DND-41 (cell line): ENCODE results near the gene P2RY8.

Experiments used
- ATAC-seq: fragments of 200-7000 bp; cut with Tn5 transposase; 3 replicates; pipeline ENCODE4 v1.9.1; 2021; ENCODE audit warnings: low read depth; ENCODE audit not compliant: insufficient read depth
- DNase-seq: peaks from one replicate; pipeline ENCODE4 v3.0.0-alpha.2; 2020
- H2AFZ ChIP-seq: 2 replicates; pipeline ENCODE4 v1.6.0; 2012; ENCODE audit warnings: low read depth, low read length
- H3K27ac ChIP-seq: 2 replicates; pipeline ENCODE4 v1.5.1; 2012; ENCODE audit warnings: low read length, inconsistent platforms
- H3K27me3 ChIP-seq: fragments of 200-600 bp; sonication (generic); 2 replicates; pipeline ENCODE4 v1.6.0; 2012; ENCODE audit warnings: low read length, mild to moderate bottlenecking, inconsistent platforms; ENCODE audit not compliant: insufficient read depth, poor library complexity
- H3K36me3 ChIP-seq: 2 replicates; pipeline ENCODE4 v1.5.1; 2012; ENCODE audit warnings: low read length, inconsistent platforms; ENCODE audit not compliant: insufficient read depth
- H3K4me1 ChIP-seq: 2 replicates; pipeline ENCODE4 v1.5.1; 2012; ENCODE audit warnings: mild to moderate bottlenecking, low read length; ENCODE audit not compliant: insufficient read depth
- H3K4me2 ChIP-seq: 2 replicates; pipeline ENCODE4 v1.6.0; 2012; ENCODE audit warnings: mild to moderate bottlenecking, moderate library complexity, low read length, inconsistent platforms; ENCODE audit not compliant: insufficient read depth
- H3K4me3 ChIP-seq, 2 experiments: fragments of 200-600 bp in 1 of 2; shearing (Covaris generic) in 1 of 2; 2 replicates each; pipeline ENCODE4 v1.5.1; 2012 to 2016; ENCODE audit warnings: inconsistent platforms in 2 of 2, low read length in 2 of 2, mild to moderate bottlenecking in 2 of 2, low read depth in 1 of 2, moderate library complexity in 1 of 2
- H3K79me2 ChIP-seq: 2 replicates; pipeline ENCODE4 v1.6.0; 2012; ENCODE audit warnings: low read length, inconsistent platforms; ENCODE audit not compliant: insufficient read depth
- H3K9ac ChIP-seq: 2 replicates; pipeline ENCODE4 v1.6.0; 2012; ENCODE audit warnings: low read depth, mild to moderate bottlenecking, inconsistent platforms, low read length, moderate library complexity
- H3K9me3 ChIP-seq: 2 replicates; pipeline ENCODE4 v1.5.1; 2012; ENCODE audit warnings: low read length, moderate library complexity, mild to moderate bottlenecking, inconsistent platforms; ENCODE audit not compliant: insufficient read depth, severe bottlenecking
- H4K20me1 ChIP-seq: 2 replicates; pipeline ENCODE4 v1.6.0; 2012; ENCODE audit warnings: low read length; ENCODE audit not compliant: insufficient read depth
- CTCF ChIP-seq: IDR thresholded peaks from 2 replicates; pipeline ENCODE4 v1.5.1; 2012; ENCODE audit warnings: borderline replicate concordance, low read length, moderate library complexity, mild to moderate bottlenecking; ENCODE audit not compliant: poor library complexity, severe bottlenecking; ENCODE audit errors: extremely low read depth
- EZH2 ChIP-seq: IDR thresholded peaks from 3 replicates; pipeline ENCODE4 v1.6.1; 2012; ENCODE audit warnings: borderline replicate concordance, low read depth, mild to moderate bottlenecking, moderate library complexity, low read length, inconsistent platforms; ENCODE audit not compliant: severe bottlenecking

The P2RY8 gene

DNA sequence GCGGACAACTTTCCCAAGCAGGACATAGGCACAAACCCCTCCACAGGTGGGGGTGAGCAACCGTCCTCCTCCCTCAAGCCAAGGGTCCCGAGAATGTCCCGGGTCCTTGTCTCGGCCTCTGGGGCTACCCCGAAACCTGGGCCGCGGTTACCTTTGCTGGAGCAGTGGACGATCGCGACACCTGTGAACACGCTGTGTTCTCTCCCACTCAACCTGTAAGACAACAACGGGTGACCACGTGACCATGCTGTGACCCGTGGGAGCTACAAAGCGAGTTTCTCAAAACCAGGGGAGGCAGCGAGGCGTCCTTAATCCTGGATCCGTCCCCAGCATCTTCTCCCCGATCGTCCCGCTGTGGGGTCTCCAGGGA is 102.1 kb downstream of the P2RY8 start:
- Histone ChIP-seq H2AFZ (no peak overlapping the region), H3K27ac (no peak overlapping the region), H3K9ac (no peak overlapping the region), H3K4me2 (no peak overlapping the region), H3K79me2 (no peaks in the 10 kb centered on the region), H3K9me3 (no peaks in the 10 kb centered on the region), H3K4me3 (no peak overlapping the region), H3K36me3 (peaks cover 61% of the 10 kb centered on the region), H3K27me3 (no peaks in the 10 kb centered on the region), H4K20me1 (peaks cover 2% of the 10 kb centered on the region; the same call in 1 of the 2 replicates), H3K4me1 (no peaks in the 10 kb centered on the region)
- DNase-seq (no peak), ATAC-seq (no peak)
- no peak for TF ChIP-seq EZH2
- no peak for TF ChIP-seq CTCF

- Histone ChIP-seq H3K4me1 (no peaks in the 10 kb centered on the region), H4K20me1 (peaks cover 2% of the 10 kb centered on the region; the same call in 1 of the 2 replicates), H3K27me3 (no peaks in the 10 kb centered on the region), H3K36me3 (peaks cover 50% of the 10 kb centered on the region), H3K4me2 (no peak overlapping the region), H3K9me3 (no peaks in the 10 kb centered on the region), H3K4me3 (no peak overlapping the region), H2AFZ (no peak overlapping the region), H3K27ac (no peak overlapping the region), H3K9ac (no peak overlapping the region), H3K79me2 (no peaks in the 10 kb centered on the region)
- ATAC-seq (no peak), DNase-seq (no peak)
- TF ChIP-seq CTCF (no peak), EZH2 (no peak)
Observed at GRCh38 chrX:1433646-1434357, 103.2 kb downstream of the P2RY8 start.

DNA sequence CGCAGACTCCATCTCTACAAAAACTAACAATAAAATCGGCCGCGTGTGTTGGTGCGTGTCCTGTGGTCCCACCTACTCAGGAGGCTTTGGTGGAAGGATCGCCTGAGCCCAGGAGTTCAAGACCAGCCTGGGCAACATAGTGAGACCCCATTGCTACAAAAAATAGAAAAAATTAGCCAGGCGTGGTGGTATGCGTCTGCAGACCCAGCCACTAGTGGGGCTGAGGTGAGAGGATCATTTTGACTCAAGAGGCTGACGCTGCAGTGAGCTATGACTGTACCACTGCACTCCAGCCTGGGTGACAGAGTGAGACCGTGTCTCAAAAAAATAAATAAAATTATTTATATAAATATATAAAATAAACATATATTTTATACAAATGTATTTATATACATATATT is 106.5 kb downstream of the P2RY8 start:
- Histone ChIP-seq H2AFZ (no peak overlapping the region), H3K9me3 (no peaks in the 10 kb centered on the region), H3K27me3 (no peaks in the 10 kb centered on the region), H3K4me3 (no peak overlapping the region), H3K36me3 (peaks cover 45% of the 10 kb centered on the region), H3K79me2 (no peaks in the 10 kb centered on the region), H3K4me2 (no peak overlapping the region), H3K27ac (no peak overlapping the region), H3K4me1 (no peaks in the 10 kb centered on the region), H4K20me1 (peaks cover 2% of the 10 kb centered on the region; the same call in 1 of the 2 replicates), H3K9ac (no peak overlapping the region)
- no peak for TF ChIP-seq EZH2
- TF ChIP-seq CTCF, result no peak
- DNase-seq (no peak), ATAC-seq (no peak)
